Sciatic nerve (tissue), 2 donors: ENCODE data around the gene SEMA6A. TPM values are rescaled to one million over a fixed set of nuclear protein-coding genes. Genes with fewer than 3 reads are reported as not detected.

Source experiments
- ATAC-seq: fragments of 200-7000 bp; cut with Tn5 transposase; one replicate; pipeline ENCODE4 v1.9.1; 2020; ENCODE audit warnings: mild to moderate bottlenecking, moderate library complexity
- DNase-seq: peaks from one replicate; pipeline ENCODE4 v3.0.0-alpha.2; 2020; ENCODE audit warnings: low spot score
- intact Hi-C: fragments of 100-400 bp; cut with DNase I; formaldehyde crosslinking; loops from one replicate; pipeline ENCODE4 v1.14.2; 2022
- total RNA-seq: library from RNA; stranded (reverse); fragmentation: NEBNext Ultra II Directional; extraction: Animal tissue kit (Norgen Biotek cat#: 25700); gene quantifications from one replicate; pipeline ENCODE4 v1.2.1, GENCODE V29; 2021
- donor health status: DM: no; HTN: no; CAD: no.
- donor health status: DM: no; HTN: no; CAD: no.

SEMA6A gene
- total RNA-seq, 1 donor from 2014 or later = 35.4 TPM

- intact Hi-C loops = no loop called here
- DNase-seq = no peak
- ATAC-seq = no peak
Measured at GRCh38 chr5:116451066-116451465, 123.6 kb downstream of the SEMA6A start.

- intact Hi-C loops = no loop called here
- ATAC-seq (no peak), DNase-seq (no peak)
Measured at GRCh38 chr5:116449458-116449857, 125.2 kb downstream of the SEMA6A start.

- no peak for ATAC-seq
- DNase-seq = no peak
- intact Hi-C loops = no loop called here
Measured at GRCh38 chr5:116448870-116449427, 125.7 kb downstream of the SEMA6A start.

GRCh38 chr5:116448450-116448849 lies 126.2 kb downstream of the SEMA6A start:
- no peak for ATAC-seq
- intact Hi-C loops = no loop called here
- DNase-seq = no peak

GRCh38 chr5:116446356-116447005 lies 128.1 kb downstream of the SEMA6A start:
- intact Hi-C loops = no loop called here
- DNase-seq (no peak), ATAC-seq (peak; percentile 34)

GRCh38 chr5:116445311-116445710 lies 129.3 kb downstream of the SEMA6A start:
- intact Hi-C loops = no loop called here

GRCh38 chr5:116444373-116445295 lies 130.0 kb downstream of the SEMA6A start:
- ATAC-seq (no peak), DNase-seq (no peak)
- intact Hi-C loops = no loop called here

More at GRCh38 chr5:116445311-116445710, 129.3 kb downstream of the SEMA6A start:
- no peak for ATAC-seq
- DNase-seq = no peak

- ATAC-seq = no peak
- no peak for DNase-seq
- intact Hi-C loops = no loop called here
Measured at GRCh38 chr5:116442931-116443551, 131.6 kb downstream of the SEMA6A start.

- no peak for DNase-seq
- intact Hi-C loops = no loop called here
- no peak for ATAC-seq
Measured at GRCh38 chr5:116442095-116442534, 132.5 kb downstream of the SEMA6A start.

- ATAC-seq = no peak
- no peak for DNase-seq
- intact Hi-C loops = no loop called here
Measured at GRCh38 chr5:116441223-116441622, 133.4 kb downstream of the SEMA6A start.

- intact Hi-C loops = no loop called here
- DNase-seq = no peak
- ATAC-seq = no peak
Measured at GRCh38 chr5:116440457-116441001, 134.1 kb downstream of the SEMA6A start.

GRCh38 chr5:116439905-116440304 lies 134.7 kb downstream of the SEMA6A start:
- ATAC-seq (no peak), DNase-seq (no peak)
- intact Hi-C loops = no loop called here

- ATAC-seq = no peak
- no peak for DNase-seq
- intact Hi-C loops = no loop called here
Measured at GRCh38 chr5:116438979-116439554, 135.6 kb downstream of the SEMA6A start.

- no peak for DNase-seq
- peak; percentile 15 for ATAC-seq
- intact Hi-C loops = no loop called here
Measured at GRCh38 chr5:116437922-116438578, 136.6 kb downstream of the SEMA6A start.

GRCh38 chr5:116437351-116437705 lies 137.3 kb downstream of the SEMA6A start:
- intact Hi-C loops = no loop called here
- ATAC-seq (no peak), DNase-seq (no peak)

GRCh38 chr5:116436674-116437350 lies 137.8 kb downstream of the SEMA6A start:
- DNase-seq = no peak
- no peak for ATAC-seq
- intact Hi-C loops = no loop called here

GRCh38 chr5:116428966-116429365 lies 145.7 kb downstream of the SEMA6A start:
- intact Hi-C loops = no loop called here
- no peak for DNase-seq
- no peak for ATAC-seq

GRCh38 chr5:116428413-116428812 lies 146.2 kb downstream of the SEMA6A start:
- intact Hi-C loops = no loop called here
- DNase-seq (no peak), ATAC-seq (no peak)
